Measurements from ENCODE around the gene ABCA2. TPM values are rescaled to one million over a fixed set of nuclear protein-coding genes. Genes with fewer than 3 reads are reported as not detected.

ABCA2 gene
- total RNA-seq, 6 experiments from 2014 or later, result 18.3 to 36.3 (median 23.6) TPM

GRCh38 chr9:136985027-136985602, 42.9 kb downstream of the ABCA2 start:
- Mint-ChIP-seq H3K27me3 (ENCODE audit: insufficient read depth) (peaks cover 19% of the 10 kb centered on the region), H3K36me3 (ENCODE audit: low read depth) (no peaks in the 10 kb centered on the region), H3K27ac (no peak overlapping the region), H3K4me3 (no peak overlapping the region), H3K4me1 (ENCODE audit: low read depth) (peaks cover 5% of the 10 kb centered on the region; the same call in 1 of the 2 replicates), H3K9me3 (no peaks in the 10 kb centered on the region)
- no peak for TF ChIP-seq CTCF (IDR thresholded peaks at IDR 0.05)
- no peak for DNase-seq

DNA sequence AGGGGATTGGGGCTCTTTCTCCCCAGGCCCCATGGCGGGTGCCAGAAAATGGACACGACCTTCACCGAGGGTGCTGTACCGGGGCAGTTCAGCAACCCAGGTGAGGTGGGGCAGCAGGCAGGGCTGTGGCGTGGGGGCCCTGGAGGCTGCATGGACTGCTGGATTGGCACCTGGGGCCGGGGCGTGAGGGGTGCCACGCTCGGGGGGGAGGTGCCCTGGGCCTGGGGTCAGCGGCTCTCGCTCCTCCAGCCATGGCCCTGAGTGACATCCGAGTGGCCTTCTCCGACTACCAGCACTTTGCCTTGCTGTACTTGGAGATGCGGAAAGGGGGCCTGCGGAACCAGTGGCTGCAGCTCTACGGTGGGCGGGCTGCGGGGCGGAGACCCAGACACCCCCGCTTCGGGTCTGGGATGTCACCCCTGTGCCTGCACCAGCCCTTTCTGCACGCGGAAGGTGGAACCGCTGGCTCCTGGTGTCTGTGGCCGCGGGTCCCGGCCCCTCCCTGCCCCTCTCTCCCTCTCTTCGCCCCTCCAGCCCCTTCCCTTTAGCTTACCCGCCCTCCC, 43.5 kb downstream of the ABCA2 start:
- H3K9me3 Mint-ChIP-seq, result no peaks in the 10 kb centered on the region
- TF ChIP-seq CTCF (IDR thresholded peaks at IDR 0.05), result no peak
- no peak overlapping the region for H3K4me3 Mint-ChIP-seq
- no peak overlapping the region for H3K27ac Mint-ChIP-seq
- H3K4me1 Mint-ChIP-seq (ENCODE audit: low read depth), result peaks cover 5% of the 10 kb centered on the region; the same call in 1 of the 2 replicates
- peaks cover 17% of the 10 kb centered on the region for H3K27me3 Mint-ChIP-seq (ENCODE audit: insufficient read depth)
- no peak for DNase-seq
- H3K36me3 Mint-ChIP-seq (ENCODE audit: low read depth), result no peaks in the 10 kb centered on the region

GRCh38 chr9:136983656-136984314, 44.3 kb downstream of the ABCA2 start:
- no peaks in the 10 kb centered on the region for H3K36me3 Mint-ChIP-seq (ENCODE audit: low read depth)
- peaks cover 5% of the 10 kb centered on the region; the same call in 1 of the 2 replicates for H3K4me1 Mint-ChIP-seq (ENCODE audit: low read depth)
- H3K27ac Mint-ChIP-seq, result no peak overlapping the region
- H3K9me3 Mint-ChIP-seq, result no peaks in the 10 kb centered on the region
- no peak for TF ChIP-seq CTCF (IDR thresholded peaks at IDR 0.05)
- no peak overlapping the region for H3K4me3 Mint-ChIP-seq
- H3K27me3 Mint-ChIP-seq (ENCODE audit: insufficient read depth), result peaks cover 13% of the 10 kb centered on the region
- DNase-seq, result no peak

DNA sequence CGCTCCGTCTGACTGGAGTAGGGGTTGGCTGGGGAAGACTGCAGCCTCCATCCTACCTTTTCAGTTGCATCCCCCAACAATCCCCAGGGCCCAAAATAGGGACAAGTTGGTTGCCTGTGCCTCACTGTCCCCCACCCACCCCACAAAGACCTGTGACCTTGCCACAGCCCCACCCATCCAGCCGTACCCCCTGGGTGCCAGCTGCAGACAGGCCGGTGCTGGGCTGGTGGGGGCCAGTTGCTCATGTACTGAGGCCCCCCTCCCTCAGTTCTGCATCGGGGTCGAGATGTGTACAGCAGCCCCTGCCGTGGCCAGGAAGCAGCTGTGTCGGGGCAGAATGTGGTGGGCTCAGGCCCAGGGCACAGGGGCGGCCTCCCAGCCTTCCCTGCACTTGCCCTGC, 44.9 kb downstream of the ABCA2 start:
- DNase-seq, result no peak
- Mint-ChIP-seq H3K27me3 (ENCODE audit: insufficient read depth) (peaks cover 10% of the 10 kb centered on the region), H3K4me3 (no peak overlapping the region), H3K27ac (no peak overlapping the region), H3K36me3 (ENCODE audit: low read depth) (no peaks in the 10 kb centered on the region), H3K4me1 (ENCODE audit: low read depth) (peaks cover 5% of the 10 kb centered on the region; the same call in 1 of the 2 replicates), H3K9me3 (no peaks in the 10 kb centered on the region)
- no peak for TF ChIP-seq CTCF (IDR thresholded peaks at IDR 0.05)

GRCh38 chr9:136982232-136983051, 45.6 kb downstream of the ABCA2 start, which contains the start of gene LCNL1:
TSS of gene LCNL1 (plus strand) at chr9:136982993. CDS start at chr9:136983587, 594 bp downstream.
- Mint-ChIP-seq H3K27me3 (ENCODE audit: insufficient read depth) (peaks cover 4% of the 10 kb centered on the region), H3K9me3 (no peaks in the 10 kb centered on the region), H3K36me3 (ENCODE audit: low read depth) (no peaks in the 10 kb centered on the region), H3K27ac (no peak within 1 kb of the TSS), H3K4me1 (ENCODE audit: low read depth) (peaks cover 5% of the 10 kb centered on the region; the same call in 1 of the 2 replicates), H3K4me3 (no peak within 1 kb of the TSS)
- no peak for TF ChIP-seq CTCF (IDR thresholded peaks at IDR 0.05)
- DNase-seq, result no peak
